ENCODE measurements around the gene USP54.

The USP54 gene

GRCh38 chr10:73590881-73591799 lies at the start of gene USP54:
Gene USP54 (minus strand): TSS chr10:73591342. CDS start chr10:73575658, 15,684 bp downstream.
- Histone ChIP-seq H3K9me3 (ENCODE audit: control insufficient read depth, insufficient read depth, low read length) (no peaks in the 10 kb centered on the region), H3K36me3 (ENCODE audit: control insufficient read depth, insufficient read depth, low read length) (no peaks in the 10 kb centered on the region), H3K27ac (ENCODE audit: low read depth, low read length) (peak within 1 kb of the TSS; percentile 98), H3K27me3 (ENCODE audit: control insufficient read depth, insufficient read depth, low read length) (no peaks in the 10 kb centered on the region), H3K9ac (ENCODE audit: low read depth, low read length) (peak within 1 kb of the TSS; percentile 80), H3K4me1 (ENCODE audit: control insufficient read depth, insufficient read depth, low read length) (peaks cover 43% of the 10 kb centered on the region), H3K4me3 (ENCODE audit: low read depth, low read length) (peak within 1 kb of the TSS; percentile 55)

GRCh38 chr10:73639286-73639685 lies 48.1 kb upstream of the USP54 start:
- Histone ChIP-seq H3K36me3 (ENCODE audit: control insufficient read depth, insufficient read depth, low read length) (no peaks in the 10 kb centered on the region), H3K4me3 (ENCODE audit: low read depth, low read length) (no peak overlapping the region), H3K9ac (ENCODE audit: low read depth, low read length) (no peak overlapping the region), H3K27ac (ENCODE audit: low read depth, low read length) (no peak overlapping the region), H3K9me3 (ENCODE audit: control insufficient read depth, insufficient read depth, low read length) (no peaks in the 10 kb centered on the region), H3K4me1 (ENCODE audit: control insufficient read depth, insufficient read depth, low read length) (no peaks in the 10 kb centered on the region), H3K27me3 (ENCODE audit: control insufficient read depth, insufficient read depth, low read length) (no peaks in the 10 kb centered on the region)

GRCh38 chr10:73635781-73636180 lies 44.6 kb upstream of the USP54 start:
- no peaks in the 10 kb centered on the region for H3K9me3 ChIP-seq (ENCODE audit: control insufficient read depth, insufficient read depth, low read length)
- no peaks in the 10 kb centered on the region for H3K36me3 ChIP-seq (ENCODE audit: control insufficient read depth, insufficient read depth, low read length)
- H3K4me3 ChIP-seq (ENCODE audit: low read depth, low read length), result no peak overlapping the region
- H3K4me1 ChIP-seq (ENCODE audit: control insufficient read depth, insufficient read depth, low read length), result no peaks in the 10 kb centered on the region
- H3K27ac ChIP-seq (ENCODE audit: low read depth, low read length), result no peak overlapping the region
- no peaks in the 10 kb centered on the region for H3K27me3 ChIP-seq (ENCODE audit: control insufficient read depth, insufficient read depth, low read length)
- no peak overlapping the region for H3K9ac ChIP-seq (ENCODE audit: low read depth, low read length)

- Histone ChIP-seq H3K36me3 (ENCODE audit: control insufficient read depth, insufficient read depth, low read length) (no peaks in the 10 kb centered on the region), H3K9ac (ENCODE audit: low read depth, low read length) (no peak overlapping the region), H3K4me1 (ENCODE audit: control insufficient read depth, insufficient read depth, low read length) (no peaks in the 10 kb centered on the region), H3K9me3 (ENCODE audit: control insufficient read depth, insufficient read depth, low read length) (no peaks in the 10 kb centered on the region), H3K27me3 (ENCODE audit: control insufficient read depth, insufficient read depth, low read length) (no peaks in the 10 kb centered on the region), H3K4me3 (ENCODE audit: low read depth, low read length) (no peak overlapping the region), H3K27ac (ENCODE audit: low read depth, low read length) (no peak overlapping the region)
Observed at GRCh38 chr10:73634421-73634820, 43.3 kb upstream of the USP54 start.

- Histone ChIP-seq H3K9ac (ENCODE audit: low read depth, low read length) (no peak overlapping the region), H3K9me3 (ENCODE audit: control insufficient read depth, insufficient read depth, low read length) (no peaks in the 10 kb centered on the region), H3K27ac (ENCODE audit: low read depth, low read length) (no peak overlapping the region), H3K36me3 (ENCODE audit: control insufficient read depth, insufficient read depth, low read length) (no peaks in the 10 kb centered on the region), H3K27me3 (ENCODE audit: control insufficient read depth, insufficient read depth, low read length) (no peaks in the 10 kb centered on the region), H3K4me1 (ENCODE audit: control insufficient read depth, insufficient read depth, low read length) (no peaks in the 10 kb centered on the region), H3K4me3 (ENCODE audit: low read depth, low read length) (no peak overlapping the region)
Observed at GRCh38 chr10:73629165-73629564, 38.0 kb upstream of the USP54 start.

GRCh38 chr10:73628405-73628804 lies 37.3 kb upstream of the USP54 start:
- H3K4me3 ChIP-seq (ENCODE audit: low read depth, low read length), result no peak overlapping the region
- no peaks in the 10 kb centered on the region for H3K27me3 ChIP-seq (ENCODE audit: control insufficient read depth, insufficient read depth, low read length)
- H3K9ac ChIP-seq (ENCODE audit: low read depth, low read length), result no peak overlapping the region
- no peaks in the 10 kb centered on the region for H3K4me1 ChIP-seq (ENCODE audit: control insufficient read depth, insufficient read depth, low read length)
- H3K27ac ChIP-seq (ENCODE audit: low read depth, low read length), result no peak overlapping the region
- no peaks in the 10 kb centered on the region for H3K9me3 ChIP-seq (ENCODE audit: control insufficient read depth, insufficient read depth, low read length)
- no peaks in the 10 kb centered on the region for H3K36me3 ChIP-seq (ENCODE audit: control insufficient read depth, insufficient read depth, low read length)

- Histone ChIP-seq H3K4me1 (ENCODE audit: control insufficient read depth, insufficient read depth, low read length) (no peaks in the 10 kb centered on the region), H3K4me3 (ENCODE audit: low read depth, low read length) (no peak overlapping the region), H3K27me3 (ENCODE audit: control insufficient read depth, insufficient read depth, low read length) (no peaks in the 10 kb centered on the region), H3K9ac (ENCODE audit: low read depth, low read length) (no peak overlapping the region), H3K9me3 (ENCODE audit: control insufficient read depth, insufficient read depth, low read length) (no peaks in the 10 kb centered on the region), H3K36me3 (ENCODE audit: control insufficient read depth, insufficient read depth, low read length) (no peaks in the 10 kb centered on the region), H3K27ac (ENCODE audit: low read depth, low read length) (no peak overlapping the region)
Observed at GRCh38 chr10:73627300-73627699, 36.2 kb upstream of the USP54 start.

- Histone ChIP-seq H3K27ac (ENCODE audit: low read depth, low read length) (peak overlapping the region; percentile 95), H3K4me3 (ENCODE audit: low read depth, low read length) (peak overlapping the region; percentile 95), H3K9me3 (ENCODE audit: control insufficient read depth, insufficient read depth, low read length) (no peaks in the 10 kb centered on the region), H3K27me3 (ENCODE audit: control insufficient read depth, insufficient read depth, low read length) (no peaks in the 10 kb centered on the region), H3K4me1 (ENCODE audit: control insufficient read depth, insufficient read depth, low read length) (no peaks in the 10 kb centered on the region), H3K36me3 (ENCODE audit: control insufficient read depth, insufficient read depth, low read length) (no peaks in the 10 kb centered on the region), H3K9ac (ENCODE audit: low read depth, low read length) (peak overlapping the region; percentile 98)
Observed at GRCh38 chr10:73625884-73626752, 35.0 kb upstream of the USP54 start.

GRCh38 chr10:73625004-73625883 lies 34.1 kb upstream of the USP54 start:
- Histone ChIP-seq H3K4me3 (ENCODE audit: low read depth, low read length) (peak overlapping the region; percentile 95), H3K27me3 (ENCODE audit: control insufficient read depth, insufficient read depth, low read length) (no peaks in the 10 kb centered on the region), H3K27ac (ENCODE audit: low read depth, low read length) (peak overlapping the region; percentile 95), H3K4me1 (ENCODE audit: control insufficient read depth, insufficient read depth, low read length) (no peaks in the 10 kb centered on the region), H3K9ac (ENCODE audit: low read depth, low read length) (peak overlapping the region; percentile 83), H3K9me3 (ENCODE audit: control insufficient read depth, insufficient read depth, low read length) (no peaks in the 10 kb centered on the region), H3K36me3 (ENCODE audit: control insufficient read depth, insufficient read depth, low read length) (no peaks in the 10 kb centered on the region)

GRCh38 chr10:73623056-73623455 lies 31.9 kb upstream of the USP54 start:
- H3K27ac ChIP-seq (ENCODE audit: low read depth, low read length), result no peak overlapping the region
- H3K27me3 ChIP-seq (ENCODE audit: control insufficient read depth, insufficient read depth, low read length), result no peaks in the 10 kb centered on the region
- H3K4me3 ChIP-seq (ENCODE audit: low read depth, low read length), result no peak overlapping the region
- no peak overlapping the region for H3K9ac ChIP-seq (ENCODE audit: low read depth, low read length)
- no peaks in the 10 kb centered on the region for H3K36me3 ChIP-seq (ENCODE audit: control insufficient read depth, insufficient read depth, low read length)
- no peaks in the 10 kb centered on the region for H3K4me1 ChIP-seq (ENCODE audit: control insufficient read depth, insufficient read depth, low read length)
- H3K9me3 ChIP-seq (ENCODE audit: control insufficient read depth, insufficient read depth, low read length), result no peaks in the 10 kb centered on the region
